RKO (cell line): ENCODE measurements around the gene MCRIP2.
"Not testable (repeated sequence)": the region's sequence is repeated elsewhere in the genome, so short reads cannot be mapped to it uniquely, and the experiment has no call there.

Experiments used
- DNase-seq: peaks from one replicate; pipeline ENCODE4 v3.0.0-alpha.2; 2016; ENCODE audit warnings: low spot score

Gene MCRIP2

GRCh38 chr16:641326-642188, at the start of gene MCRIP2:
TSS of gene MCRIP2 (plus strand) at chr16:641828. CDS start at chr16:641992, 164 bp downstream.
- DNase-seq = peak; percentile 90

- DNase-seq = no peak
These were observed 49.6 kb upstream of the MCRIP2 start for GRCh38 chr16:591892-592517.

- DNase-seq = no peak
These were observed 48.9 kb upstream of the MCRIP2 start for GRCh38 chr16:592518-593306.

- DNase-seq = no peak
These were observed 48.2 kb upstream of the MCRIP2 start for GRCh38 chr16:593406-593805.

- DNase-seq = no peak
These were observed 47.8 kb upstream of the MCRIP2 start for GRCh38 chr16:593807-594206.

GRCh38 chr16:595094-595528, 46.5 kb upstream of the MCRIP2 start:
- DNase-seq = no peak

GRCh38 chr16:595942-596735, 45.5 kb upstream of the MCRIP2 start:
- DNase-seq = no peak

- DNase-seq = no peak
These were observed 44.9 kb upstream of the MCRIP2 start for GRCh38 chr16:596736-597060.

GRCh38 chr16:597655-598054, 44.0 kb upstream of the MCRIP2 start:
- not testable (repeated sequence) for DNase-seq

GRCh38 chr16:598823-599739, 42.5 kb upstream of the MCRIP2 start:
- no peak for DNase-seq

- peak; percentile 34 for DNase-seq
These were observed 40.8 kb upstream of the MCRIP2 start for GRCh38 chr16:600781-601180.

- no peak for DNase-seq
These were observed 37.7 kb upstream of the MCRIP2 start for GRCh38 chr16:603933-604332.

GRCh38 chr16:606656-607307, 34.8 kb upstream of the MCRIP2 start:
- DNase-seq = no peak

GRCh38 chr16:608019-608418, 33.6 kb upstream of the MCRIP2 start:
- no peak for DNase-seq

GRCh38 chr16:609316-609715, 32.3 kb upstream of the MCRIP2 start:
- DNase-seq = no peak

GRCh38 chr16:609984-610383, 31.6 kb upstream of the MCRIP2 start:
- no peak for DNase-seq

- DNase-seq = no peak
These were observed 30.9 kb upstream of the MCRIP2 start for GRCh38 chr16:610513-611381.

GRCh38 chr16:615122-615521, 26.5 kb upstream of the MCRIP2 start:
- DNase-seq = no peak
